ENCODE results near the gene MAP3K3. TPM values are rescaled to one million over a fixed set of nuclear protein-coding genes. Genes with fewer than 3 reads are reported as not detected.

The MAP3K3 gene
- total and polyA plus RNA-seq, 2 donors (not counting 1 experiment from before 2014, with no cell fraction given), result 49.1 to 74.7 TPM

- H3K4me2 ChIP-seq (replicated peaks; ENCODE audit: low read depth, low read length, poor library complexity, severe bottlenecking), result peak overlapping the region; percentile 99
- H3K4me3 ChIP-seq (ENCODE audit: control extremely low read depth in 1 of 5, extremely low read depth in 1 of 5, insufficient read depth in 1 of 5, low read depth in 2 of 5, low read length in 4 of 5), result peak overlapping the region; percentile 70 to 100 (median 96)
- peak overlapping the region; percentile 82 to 95 for H3K27ac ChIP-seq (ENCODE audit: low read length in 2 of 2)
- POLR2A ChIA-PET, result interaction anchor here (0.5 to 10.6 kb wide), 15 partner anchors 8 to 809 kb away, joined by 3 to 113 read pairs (median 4); partner anchors contain the start of genes CCDC47, CEP95, DDX42 and MAP3K3
- peaks cover 54 to 66% of the 10 kb centered on the region in 2 donors for H3K4me1 ChIP-seq (ENCODE audit: control insufficient read depth in 2 of 2, insufficient read depth in 2 of 2, low read length in 2 of 2)
- CTCF ChIA-PET, result interaction anchor here (0.6 to 4.0 kb wide), 27 partner anchors 8 to 272 kb away, joined by 3 to 82 read pairs (median 4); partner anchors contain the start of genes CCDC47, DDX42, FTSJ3 and MAP3K3
- peaks cover 66% of the 10 kb centered on the region for H3K4me1 Mint-ChIP-seq
- H3K4me3 Mint-ChIP-seq, result peak overlapping the region; percentile 94
- H3K27me3 ChIP-seq (replicated peaks in 1 of 4; ENCODE audit: control extremely low read depth in 1 of 4, control insufficient read depth in 3 of 4, insufficient read depth in 4 of 4, low read length in 3 of 4), result no peaks in the 10 kb centered on the region
- peaks cover 50% of the 10 kb centered on the region for H3K79me2 ChIP-seq (ENCODE audit: control insufficient read depth, insufficient read depth, low read length)
- H2AFZ ChIP-seq (ENCODE audit: insufficient read depth, low read depth, low read length, poor library complexity, severe bottlenecking), result no peak overlapping the region
- 2% methylated on average over 15 of the region's 22 CpGs for WGBS (ENCODE audit: insufficient coverage)
- H4K20me1 ChIP-seq (ENCODE audit: control insufficient read depth, insufficient read depth, low read length, poor library complexity, severe bottlenecking), result peaks cover 57% of the 10 kb centered on the region
- no peaks in the 10 kb centered on the region for H3K27me3 Mint-ChIP-seq
- peak overlapping the region; percentile 98 for H3K27ac Mint-ChIP-seq
- H3K36me3 ChIP-seq (replicated peaks in 1 of 2; ENCODE audit: control extremely low read depth in 1 of 2, control insufficient read depth in 1 of 2, extremely low read depth in 1 of 2, insufficient read depth in 2 of 2, low read length in 1 of 2), result peaks cover 0 to 43% of the 10 kb centered on the region in 2 experiments
- DNase-seq, result peak; percentile 96
- TF ChIP-seq EZH2 (IDR thresholded peaks at IDR 0.05; ENCODE audit: borderline replicate concordance, insufficient read depth, low read depth, low read length, poor library complexity, severe bottlenecking) (no peak), CTCF (IDR thresholded peaks at IDR 0.05) (peak; percentile 85)
- peaks cover 0 to 6% (median 0%) of the 10 kb centered on the region in 3 donors for H3K9me3 ChIP-seq (ENCODE audit: control extremely low read depth in 1 of 3, control insufficient read depth in 2 of 3, insufficient read depth in 1 of 3, low read length in 2 of 3)
- intact Hi-C loops (cut with micrococcal nuclease), result loop anchor here (1.0 to 5.0 kb wide), 5 partner anchors 13 to 270 kb away; partner anchors contain the start of genes CYB561 and MAP3K3
- H3K9me3 Mint-ChIP-seq (ENCODE audit: insufficient read depth), result no peaks in the 10 kb centered on the region
- peak; percentile 39 for ATAC-seq (ENCODE audit: low read depth)
- peak overlapping the region; percentile 93 for H3K9ac ChIP-seq (ENCODE audit: low read length)
These were observed 75.4 kb downstream of the MAP3K3 start for GRCh38 chr17:63697341-63698286.
